ENCODE results near the gene COL17A1.

DNA sequence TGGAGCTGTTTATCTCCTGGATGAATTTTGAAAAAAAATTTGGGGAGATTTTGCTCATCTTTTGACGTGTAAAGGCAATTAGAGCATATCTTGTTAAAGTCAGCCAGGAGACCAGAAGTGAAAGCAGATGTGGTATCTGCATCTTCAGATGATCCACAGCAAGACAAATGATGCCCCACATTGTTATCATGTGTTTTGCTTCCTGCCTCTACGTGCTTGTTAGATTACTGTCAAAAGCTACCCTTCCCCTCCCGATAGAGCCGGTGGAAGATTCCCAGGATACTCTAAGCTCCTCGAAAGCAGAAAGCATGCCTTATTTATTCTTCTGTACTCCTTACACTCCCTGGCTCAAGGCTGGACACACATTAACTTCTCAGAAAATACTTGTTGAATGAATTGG, 12.9 kb downstream of the COL17A1 start:
- no peak for TF ChIP-seq CTCF (conservative IDR thresholded peaks at IDR 0.05)
- TF ChIP-seq ZFX (IDR thresholded peaks at IDR 0.05), result no peak
